ENCODE data around the gene INHBC.

INHBC gene

DNA sequence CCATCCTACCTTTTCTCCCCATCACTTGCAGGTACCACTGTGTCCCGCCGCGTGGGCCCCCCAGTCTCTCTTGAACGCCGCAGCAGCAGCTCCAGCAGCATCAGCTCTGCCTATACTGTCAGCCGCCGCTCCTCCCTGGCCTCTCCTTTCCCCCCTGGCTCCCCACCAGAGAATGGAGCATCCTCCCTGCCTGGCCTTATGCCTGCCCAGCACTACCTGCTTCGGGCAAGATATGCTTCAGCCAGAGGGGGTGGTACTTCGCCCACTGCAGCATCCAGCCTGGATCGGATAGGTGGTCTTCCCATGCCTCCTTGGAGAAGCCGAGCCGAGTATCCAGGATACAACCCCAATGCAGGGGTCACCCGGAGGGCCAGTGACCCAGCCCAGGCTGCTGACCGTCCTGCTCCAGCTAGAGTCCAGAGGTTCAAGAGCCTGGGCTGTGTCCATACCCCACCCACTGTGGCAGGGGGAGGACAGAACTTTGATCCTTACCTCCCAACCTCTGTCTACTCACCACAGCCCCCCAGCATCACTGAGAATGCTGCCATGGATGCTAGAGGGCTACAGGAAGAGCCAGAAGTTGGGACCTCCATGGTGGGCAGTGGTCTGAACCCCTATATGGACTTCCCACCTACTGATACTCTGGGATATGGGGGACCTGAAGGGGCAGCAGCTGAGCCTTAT lies 35.8 kb downstream of the INHBC start:
- DNase-seq, result no peak

DNA sequence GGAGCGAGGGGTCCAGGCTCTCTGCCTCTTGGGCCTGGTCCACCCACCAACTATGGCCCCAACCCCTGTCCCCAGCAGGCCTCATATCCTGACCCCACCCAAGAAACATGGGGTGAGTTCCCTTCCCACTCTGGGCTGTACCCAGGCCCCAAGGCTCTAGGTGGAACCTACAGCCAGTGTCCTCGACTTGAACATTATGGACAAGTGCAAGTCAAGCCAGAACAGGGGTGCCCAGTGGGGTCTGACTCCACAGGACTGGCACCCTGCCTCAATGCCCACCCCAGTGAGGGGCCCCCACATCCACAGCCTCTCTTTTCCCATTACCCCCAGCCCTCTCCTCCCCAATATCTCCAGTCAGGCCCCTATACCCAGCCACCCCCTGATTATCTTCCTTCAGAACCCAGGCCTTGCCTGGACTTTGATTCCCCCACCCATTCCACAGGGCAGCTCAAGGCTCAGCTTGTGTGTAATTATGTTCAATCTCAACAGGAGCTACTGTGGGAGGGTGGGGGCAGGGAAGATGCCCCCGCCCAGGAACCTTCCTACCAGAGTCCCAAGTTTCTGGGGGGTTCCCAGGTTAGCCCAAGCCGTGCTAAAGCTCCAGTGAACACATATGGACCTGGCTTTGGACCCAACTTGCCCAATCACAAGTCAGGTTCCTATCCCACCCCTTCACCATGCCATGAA lies 36.5 kb downstream of the INHBC start:
- DNase-seq, result no peak

DNA sequence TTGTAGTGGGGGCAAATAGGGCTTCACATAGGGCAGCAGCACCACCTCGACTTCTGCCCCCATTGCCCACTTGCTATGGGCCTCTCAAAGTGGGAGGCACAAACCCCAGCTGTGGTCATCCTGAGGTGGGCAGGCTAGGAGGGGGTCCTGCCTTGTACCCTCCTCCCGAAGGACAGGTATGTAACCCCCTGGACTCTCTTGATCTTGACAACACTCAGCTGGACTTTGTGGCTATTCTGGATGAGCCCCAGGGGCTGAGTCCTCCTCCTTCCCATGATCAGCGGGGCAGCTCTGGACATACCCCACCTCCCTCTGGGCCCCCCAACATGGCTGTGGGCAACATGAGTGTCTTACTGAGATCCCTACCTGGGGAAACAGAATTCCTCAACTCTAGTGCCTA lies 37.1 kb downstream of the INHBC start:
- no peak for DNase-seq

DNA sequence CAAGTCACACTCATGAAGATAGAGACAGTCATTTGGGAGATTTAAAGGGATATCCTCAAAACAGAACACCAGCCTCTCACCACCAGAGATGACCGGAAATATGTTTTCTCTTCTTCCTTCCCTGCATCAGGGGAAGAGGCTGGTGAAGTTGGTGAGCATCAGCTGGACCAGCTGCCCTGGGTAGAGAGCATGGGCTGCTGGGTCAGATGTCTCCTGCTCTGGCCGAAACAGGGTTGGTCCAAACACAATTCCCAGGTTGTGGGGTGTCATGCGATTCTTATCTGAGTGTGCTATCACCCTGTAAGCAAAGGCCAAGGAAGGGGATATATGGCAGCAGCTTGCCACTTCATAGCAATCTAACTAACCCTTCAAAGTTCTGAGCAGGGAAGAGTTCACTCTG lies 37.8 kb downstream of the INHBC start:
- DNase-seq, result no peak

DNA sequence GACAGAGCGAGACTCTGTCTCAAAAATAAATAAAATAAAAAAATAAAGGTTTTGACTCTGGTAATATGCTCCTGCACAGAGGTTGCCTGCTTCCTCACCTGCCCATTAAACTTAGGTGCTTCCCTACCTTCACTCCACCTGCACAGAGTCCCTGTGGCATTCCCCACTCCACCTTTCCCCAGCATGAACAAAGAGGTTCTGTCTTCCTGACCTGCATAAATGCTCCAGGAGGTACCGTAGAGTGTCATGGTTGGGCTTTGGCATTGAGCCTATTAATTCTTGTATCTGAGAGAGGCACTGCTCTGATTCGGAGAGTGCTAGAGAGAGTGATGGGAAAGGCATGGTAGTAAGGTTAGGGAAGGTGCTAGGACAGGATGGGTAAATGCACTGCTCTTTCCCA lies 38.8 kb downstream of the INHBC start:
- no peak for DNase-seq

DNA sequence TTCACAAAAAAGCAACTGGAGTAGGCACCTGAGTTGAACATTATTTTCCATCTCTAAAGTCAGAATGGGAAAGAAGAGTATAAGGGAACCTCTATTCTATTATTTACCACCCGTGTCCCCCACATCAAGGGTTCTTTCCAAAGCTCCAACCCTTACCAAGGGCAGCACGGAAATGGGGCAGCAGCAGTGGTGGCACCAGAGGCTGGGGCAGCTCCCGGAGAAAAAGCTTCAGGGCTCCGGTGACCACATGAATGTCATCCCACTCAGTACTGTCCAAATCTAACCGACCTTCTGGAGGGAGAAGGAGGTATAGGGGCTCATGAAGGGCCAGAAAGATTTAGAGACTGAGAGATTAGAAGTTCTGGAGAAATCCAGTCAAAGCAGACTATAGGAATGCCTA lies 39.3 kb downstream of the INHBC start:
- no peak for DNase-seq

- no peak for DNase-seq
Observed at GRCh38 chr12:57474430-57474829, 39.8 kb downstream of the INHBC start.

- DNase-seq, result no peak
Observed at GRCh38 chr12:57474862-57475261, 40.3 kb downstream of the INHBC start.

DNA sequence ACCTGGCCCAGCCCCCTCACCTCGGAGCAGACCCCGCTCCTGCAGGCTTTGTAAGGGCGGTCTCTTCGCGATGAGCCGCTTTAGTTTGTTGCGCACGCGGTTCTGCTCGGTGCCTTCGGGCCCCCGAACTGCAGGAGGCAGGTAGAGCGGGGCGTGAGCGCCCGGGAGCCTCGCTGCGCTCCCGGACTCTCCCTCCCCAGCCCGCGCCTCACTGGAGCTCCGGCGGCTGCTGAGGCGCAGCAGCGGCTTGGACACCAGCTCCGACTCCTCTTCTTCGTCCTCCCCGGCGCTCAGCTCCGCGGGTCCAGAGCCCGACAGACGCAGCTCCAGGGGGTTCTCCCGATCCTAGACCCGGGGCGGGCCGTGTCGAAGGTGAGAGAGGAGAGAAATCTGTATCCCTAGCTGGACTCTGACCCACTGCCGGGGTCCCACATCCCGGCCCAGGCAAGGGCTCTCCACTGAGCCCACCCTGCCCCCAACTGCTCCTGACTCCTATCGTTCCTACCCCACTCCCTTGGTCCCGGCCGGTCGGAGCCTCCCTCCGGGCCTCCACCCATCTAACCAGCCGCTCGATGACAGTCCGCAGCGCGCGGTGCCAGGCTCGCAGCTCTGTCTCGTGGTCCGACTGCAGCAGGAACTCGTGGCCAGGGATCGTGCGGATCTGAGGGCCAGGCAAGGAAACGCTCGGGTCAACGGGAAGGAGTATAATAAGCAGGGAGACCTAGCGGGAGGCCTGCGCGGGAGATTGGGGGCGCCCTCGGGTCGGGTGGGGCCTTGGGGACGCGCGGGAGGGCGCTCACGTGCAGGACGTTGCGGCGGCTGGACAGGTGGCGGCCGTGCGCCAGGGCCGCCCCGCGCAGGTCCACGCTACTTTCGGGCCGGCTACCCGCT lies 40.9 kb downstream of the INHBC start:
- DNase-seq, result no peak

DNA sequence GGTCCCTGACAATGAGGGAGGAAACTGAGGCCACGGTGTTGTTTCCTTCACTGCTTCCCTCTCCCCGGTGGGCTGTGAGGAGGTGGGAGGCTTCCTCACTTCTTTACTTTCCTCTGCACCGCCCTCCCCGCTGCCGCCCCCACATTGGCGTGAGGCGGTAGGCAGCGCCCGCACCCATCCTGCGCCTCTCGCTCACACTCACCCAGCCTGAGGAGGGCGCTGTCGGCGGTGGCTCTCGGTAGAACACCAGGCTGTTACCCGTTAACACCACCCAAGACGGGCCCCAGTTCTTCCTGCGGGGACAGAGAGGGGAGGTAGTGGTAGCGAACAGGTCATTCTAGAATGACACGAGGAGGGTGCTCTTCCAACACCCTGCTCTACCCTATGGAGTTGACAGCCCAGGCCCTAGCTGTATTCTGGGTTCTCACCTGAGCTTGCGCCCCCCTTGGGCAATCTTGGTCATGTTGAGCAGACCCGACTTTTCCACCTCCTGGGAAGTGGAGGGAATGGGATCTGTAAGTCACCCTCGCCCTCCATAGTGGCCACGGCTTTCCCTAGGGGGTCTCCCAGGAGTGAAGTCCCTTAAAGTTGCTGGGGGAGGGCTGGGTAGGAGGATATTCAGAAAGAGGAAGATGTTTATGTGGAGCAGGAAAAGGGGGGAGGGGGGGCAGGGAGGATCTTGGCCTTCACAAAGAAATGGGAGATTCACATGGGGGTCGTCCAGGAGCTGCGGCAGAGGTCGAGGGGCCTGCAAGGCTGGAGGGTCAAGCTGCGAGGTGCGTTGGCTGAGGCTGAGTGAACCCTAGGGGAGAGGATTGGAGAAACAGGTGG lies 41.8 kb downstream of the INHBC start:
- DNase-seq, result peak in 4 of 5 donors; percentile 32 to 81 (median 56)

DNA sequence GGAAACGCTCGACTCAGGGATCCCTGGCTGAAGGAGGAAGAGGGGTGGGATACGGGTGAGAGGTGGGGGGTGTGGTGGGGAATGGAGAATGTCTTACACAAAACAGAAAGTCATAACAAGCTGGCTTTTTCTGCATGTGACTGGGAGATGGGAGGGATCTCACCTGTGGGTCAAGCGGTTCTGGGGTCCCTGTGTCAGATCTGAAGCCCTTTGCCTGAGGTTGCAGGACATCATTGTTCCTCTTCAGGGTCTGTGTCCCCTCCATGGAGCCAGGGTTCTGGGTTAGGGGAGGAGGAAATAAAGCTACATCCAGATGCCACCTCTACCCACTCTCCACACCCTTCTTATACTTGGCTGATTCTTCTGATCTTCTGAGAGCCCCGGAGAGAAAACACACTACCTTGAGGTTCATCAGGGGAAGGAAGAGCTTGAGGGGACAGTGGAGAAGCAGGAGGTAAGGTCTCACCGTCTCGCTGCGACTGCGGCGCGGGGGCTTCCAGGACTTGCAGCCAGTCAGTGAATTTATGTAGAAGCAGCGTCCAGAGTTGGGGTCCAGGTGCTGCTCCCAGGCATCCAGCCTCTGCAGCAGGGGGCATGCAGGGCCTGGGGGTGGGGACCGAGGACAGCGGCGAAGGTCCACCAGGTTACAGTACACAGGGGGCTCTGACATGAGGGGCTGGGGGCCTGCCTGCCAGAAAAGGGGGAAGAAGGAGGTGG lies 42.6 kb downstream of the INHBC start:
- DNase-seq, result no peak

- peak; percentile 38 to 74 (median 49) for DNase-seq
Observed at GRCh38 chr12:57477710-57478681, 43.4 kb downstream of the INHBC start.

DNA sequence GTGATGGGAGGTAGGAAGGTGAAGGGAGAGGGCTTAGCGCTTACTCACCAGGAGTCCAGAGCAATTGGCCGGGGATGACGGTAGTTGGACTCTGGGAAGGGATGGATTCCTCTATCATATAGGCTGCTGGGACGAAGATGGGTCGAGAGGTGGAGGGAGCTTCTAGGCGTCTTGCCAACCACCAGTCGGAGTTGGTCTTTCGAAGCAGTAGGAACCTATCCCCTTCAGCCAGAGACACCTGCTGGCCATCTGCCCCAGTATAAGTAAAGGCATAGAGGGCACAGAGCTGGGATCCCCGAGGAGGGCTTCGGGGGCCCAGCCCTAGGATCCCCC lies 44.4 kb downstream of the INHBC start:
- DNase-seq, result no peak

DNA sequence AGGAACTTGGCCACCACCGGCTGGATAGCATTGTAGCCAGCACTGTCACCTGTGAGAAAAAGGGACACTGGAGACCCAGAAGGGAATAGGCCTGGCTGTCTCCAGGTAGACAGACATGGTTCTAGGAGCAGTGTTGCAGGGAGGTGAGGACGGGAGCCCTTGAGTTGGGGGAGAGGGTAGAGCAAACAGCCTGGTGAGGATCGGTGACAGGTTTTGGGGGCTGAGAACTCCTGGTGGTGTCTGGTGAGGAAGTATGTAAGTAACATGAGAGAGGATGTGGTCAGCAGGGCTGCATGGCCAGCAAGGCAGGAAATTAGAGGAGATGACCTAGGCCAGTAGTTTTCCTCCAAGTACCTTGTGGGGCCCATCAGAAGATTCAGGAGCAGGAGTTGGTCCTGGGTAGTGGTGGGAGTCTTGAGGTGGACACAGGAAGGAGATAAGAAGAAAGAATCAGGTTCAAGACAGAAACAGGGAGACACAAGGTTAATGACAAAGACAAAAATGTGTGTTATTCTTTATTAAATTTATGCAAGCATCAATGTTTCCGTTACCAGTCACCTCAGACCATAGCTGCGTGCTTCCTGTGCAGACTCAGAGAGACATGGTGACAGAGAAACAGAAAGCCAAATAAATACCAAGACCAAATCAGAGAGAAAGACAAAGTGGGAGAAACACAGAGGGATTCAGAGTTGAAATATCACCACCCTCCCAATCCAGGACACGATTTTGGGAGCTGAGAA lies 45.0 kb downstream of the INHBC start, which contains the start of gene ARHGAP9:
TSS of gene ARHGAP9 (minus strand) at position 491 of the 740 bp plus-strand sequence. CDS start at position 31, 460 bp downstream.
- DNase-seq, result peak in 4 of 5 donors; percentile 55 to 83 (median 58)

DNA sequence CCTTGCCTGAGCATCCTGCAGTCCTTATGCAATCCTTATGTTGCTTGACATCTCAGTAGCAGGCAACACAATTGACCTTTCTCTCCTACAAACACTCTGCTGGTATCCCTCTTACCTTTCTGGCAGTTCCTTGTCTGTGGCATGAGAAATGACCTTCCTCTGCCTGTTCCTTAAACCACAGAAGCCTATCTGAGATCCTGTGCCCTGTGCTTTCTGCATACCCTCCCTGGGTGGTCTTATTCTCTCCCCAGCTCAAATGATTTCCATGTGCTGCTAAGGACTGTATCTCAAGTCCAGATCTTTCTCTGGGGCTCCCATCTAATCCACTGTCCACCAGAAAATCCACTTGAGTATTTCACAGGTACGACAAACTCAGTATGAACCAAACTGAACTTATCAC lies 47.1 kb downstream of the INHBC start:
- DNase-seq, result no peak

DNA sequence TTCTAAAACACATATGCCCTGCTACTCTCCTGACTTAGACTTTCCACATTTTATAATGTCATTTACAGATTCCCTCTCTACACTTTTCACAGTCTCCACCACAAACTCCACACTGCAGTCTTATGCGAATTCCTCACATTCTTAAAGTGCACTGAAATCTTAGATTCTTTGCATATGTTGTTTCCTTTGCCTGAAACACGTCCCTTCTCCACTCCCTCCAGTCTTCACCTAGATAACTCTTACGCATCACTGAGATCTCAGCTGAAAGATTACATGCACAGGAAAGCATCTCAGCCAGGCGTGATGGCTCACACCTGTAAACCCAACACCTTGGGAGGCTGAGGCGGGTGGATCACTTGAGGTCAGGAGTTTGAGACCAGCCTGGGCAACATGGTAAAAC lies 48.9 kb downstream of the INHBC start:
- DNase-seq, result no peak

- no peak for DNase-seq
Observed at GRCh38 chr12:57485695-57486094, 51.1 kb downstream of the INHBC start.

- no peak for DNase-seq
Observed at GRCh38 chr12:57487055-57487596, 52.5 kb downstream of the INHBC start.

GRCh38 chr12:57487597-57488401 lies 53.2 kb downstream of the INHBC start, which contains the start of gene MARS1:
TSS of gene MARS1 (plus strand) at chr12:57488068. CDS start at chr12:57488091, 23 bp downstream.
- DNase-seq, result peak; percentile 81 to 98 (median 90)

Data from T-helper 1 cell (primary cell).